Stimulated activated CD8-positive, alpha-beta memory T cell treated with anti-CD3 and anti-CD28 coated beads, Interleukin-4, amount 100 ng/mL, for 1 hour (primary cell): ENCODE data around the gene GRB7.
"Not testable (repeated sequence)": the region's sequence is repeated elsewhere in the genome, so short reads cannot be mapped to it uniquely, and the experiment has no call there.

Experiments
- DNase-seq, 2 donors: peaks; one replicate each; pipeline ENCODE4 v3.0.0-alpha.2; 2020; ENCODE audit warnings: low read depth in 2 of 2, low spot score in 1 of 2

GRB7 gene

DNA sequence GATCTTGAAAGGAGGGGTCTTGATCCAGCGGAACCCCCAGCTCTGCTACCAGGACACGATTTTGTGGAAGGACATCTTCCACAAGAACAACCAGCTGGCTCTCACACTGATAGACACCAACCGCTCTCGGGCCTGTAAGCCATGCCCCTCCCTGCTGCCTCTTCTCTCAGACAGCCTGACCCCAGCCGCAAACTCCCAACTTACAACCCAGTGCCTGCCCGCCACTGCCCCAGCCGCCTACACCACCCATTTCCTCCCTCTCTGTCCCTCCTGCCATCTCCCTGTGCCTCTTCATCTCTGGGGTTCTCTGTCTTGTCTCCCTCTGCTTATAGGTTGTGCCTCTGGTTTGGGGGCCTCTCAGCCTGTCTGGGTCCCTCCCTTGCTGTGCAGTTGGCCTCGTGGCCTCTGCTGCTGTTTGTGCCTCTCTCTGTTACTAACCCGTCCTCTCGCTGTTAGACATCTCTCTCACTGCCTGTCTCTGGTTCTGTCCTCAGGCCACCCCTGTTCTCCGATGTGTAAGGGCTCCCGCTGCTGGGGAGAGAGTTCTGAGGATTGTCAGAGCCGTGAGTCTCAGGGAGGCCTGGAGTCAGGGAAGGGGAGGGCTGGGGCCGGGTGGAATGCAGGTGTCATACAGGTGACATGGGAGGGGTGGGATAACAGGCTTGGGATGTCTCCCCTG lies 28.3 kb upstream of the GRB7 start:
- no peak for DNase-seq

GRCh38 chr17:39709998-39710964 lies 27.5 kb upstream of the GRB7 start:
- no peak for DNase-seq

DNA sequence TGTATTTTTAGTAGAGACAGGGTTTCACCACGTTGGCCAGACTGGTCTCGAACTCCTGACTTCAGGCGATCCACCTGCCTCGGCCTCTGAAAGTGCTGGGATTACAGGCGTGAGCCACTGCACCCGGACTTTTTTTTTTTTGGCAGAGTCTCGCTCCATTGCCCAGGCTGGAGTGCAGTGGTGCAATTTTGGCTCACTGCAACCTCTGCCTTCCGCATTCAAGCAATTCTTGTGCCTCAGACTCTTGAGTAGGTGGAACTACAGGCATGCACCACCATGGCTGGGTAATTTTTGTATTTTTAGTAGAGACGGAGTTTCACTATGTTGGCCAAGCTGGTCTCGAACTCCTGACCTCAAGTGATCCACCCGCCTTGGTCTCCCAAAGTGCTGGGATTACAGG lies 26.7 kb upstream of the GRB7 start:
- not testable (repeated sequence) for DNase-seq

- DNase-seq: no peak
Observed at GRCh38 chr17:39711851-39712250, 25.9 kb upstream of the GRB7 start.

GRCh38 chr17:39714234-39714633 lies 23.5 kb upstream of the GRB7 start:
- no peak for DNase-seq

DNA sequence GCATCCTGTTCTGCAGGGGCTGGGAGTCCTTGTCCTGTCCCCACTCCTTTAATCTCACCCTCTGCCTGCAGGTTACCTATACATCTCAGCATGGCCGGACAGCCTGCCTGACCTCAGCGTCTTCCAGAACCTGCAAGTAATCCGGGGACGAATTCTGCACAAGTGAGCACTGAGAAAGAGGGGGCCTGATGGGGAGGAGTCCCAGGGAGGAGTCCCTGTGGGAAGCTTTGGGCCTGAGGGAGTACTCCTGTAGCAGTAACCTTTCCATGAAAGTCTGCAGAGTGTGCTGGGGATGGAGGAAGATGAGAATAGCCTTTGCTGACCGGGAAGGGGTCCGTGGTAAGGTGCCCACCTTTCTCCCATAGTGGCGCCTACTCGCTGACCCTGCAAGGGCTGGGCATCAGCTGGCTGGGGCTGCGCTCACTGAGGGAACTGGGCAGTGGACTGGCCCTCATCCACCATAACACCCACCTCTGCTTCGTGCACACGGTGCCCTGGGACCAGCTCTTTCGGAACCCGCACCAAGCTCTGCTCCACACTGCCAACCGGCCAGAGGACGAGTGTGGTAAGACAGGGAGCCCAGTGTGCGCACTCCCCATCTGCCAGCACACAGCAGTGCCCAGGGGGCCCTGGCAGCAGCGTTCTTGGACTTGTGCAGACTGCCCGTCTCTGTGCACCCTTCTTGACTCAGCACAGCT lies 22.2 kb upstream of the GRB7 start:
- DNase-seq: no peak

DNA sequence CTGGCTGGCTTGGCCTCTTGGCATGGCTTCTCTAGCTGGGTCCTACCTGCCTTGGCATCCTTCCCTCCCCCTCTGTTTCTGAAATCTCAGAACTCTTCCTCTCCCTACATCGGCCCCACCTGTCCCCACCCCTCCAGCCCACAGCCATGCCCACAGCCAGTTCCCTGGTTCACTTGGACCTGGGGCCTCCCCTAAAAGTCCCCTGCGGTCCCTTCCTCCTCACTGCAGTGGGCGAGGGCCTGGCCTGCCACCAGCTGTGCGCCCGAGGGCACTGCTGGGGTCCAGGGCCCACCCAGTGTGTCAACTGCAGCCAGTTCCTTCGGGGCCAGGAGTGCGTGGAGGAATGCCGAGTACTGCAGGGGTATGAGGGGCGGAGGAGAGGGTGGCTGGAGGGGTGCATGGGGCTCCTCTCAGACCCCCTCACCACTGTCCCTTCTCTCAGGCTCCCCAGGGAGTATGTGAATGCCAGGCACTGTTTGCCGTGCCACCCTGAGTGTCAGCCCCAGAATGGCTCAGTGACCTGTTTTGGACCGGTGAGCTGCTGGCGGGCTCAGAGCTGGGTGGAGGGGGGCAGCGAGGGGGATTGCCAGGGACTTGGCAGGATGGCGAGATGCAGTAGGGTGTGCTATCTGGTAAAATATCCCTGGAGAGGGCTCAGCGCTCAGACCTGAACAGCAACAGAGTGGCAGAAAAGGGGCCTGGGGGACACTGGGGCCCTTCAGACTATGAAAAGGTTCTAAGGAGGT lies 21.5 kb upstream of the GRB7 start:
- DNase-seq: no peak

GRCh38 chr17:39716879-39717536 lies 20.7 kb upstream of the GRB7 start:
- DNase-seq: no peak

GRCh38 chr17:39717660-39718059 lies 20.1 kb upstream of the GRB7 start:
- DNase-seq: no peak

- DNase-seq: no peak
Observed at GRCh38 chr17:39719563-39720355, 18.0 kb upstream of the GRB7 start.

DNA sequence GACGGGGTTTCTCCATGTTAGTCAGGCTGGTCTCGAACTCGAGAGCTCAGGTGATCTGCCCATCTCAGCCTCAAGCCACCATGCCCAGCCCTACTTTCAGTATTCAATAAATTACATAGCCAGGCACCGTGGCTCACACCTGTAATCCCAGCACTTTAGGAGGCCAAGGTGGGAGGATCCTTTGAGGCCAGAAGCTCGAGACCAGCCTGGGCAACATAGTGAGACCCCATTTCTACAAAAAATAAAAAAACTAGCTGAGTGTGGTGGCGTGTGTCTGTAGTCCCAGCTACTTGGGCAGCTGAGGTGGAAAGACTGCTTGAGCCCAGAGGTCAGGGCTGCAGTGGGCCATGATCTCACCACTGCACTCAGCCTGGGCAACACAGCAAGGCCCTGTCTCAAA lies 15.6 kb upstream of the GRB7 start:
- DNase-seq: no peak

- no peak for DNase-seq
Observed at GRCh38 chr17:39722965-39723848, 14.5 kb upstream of the GRB7 start.

DNA sequence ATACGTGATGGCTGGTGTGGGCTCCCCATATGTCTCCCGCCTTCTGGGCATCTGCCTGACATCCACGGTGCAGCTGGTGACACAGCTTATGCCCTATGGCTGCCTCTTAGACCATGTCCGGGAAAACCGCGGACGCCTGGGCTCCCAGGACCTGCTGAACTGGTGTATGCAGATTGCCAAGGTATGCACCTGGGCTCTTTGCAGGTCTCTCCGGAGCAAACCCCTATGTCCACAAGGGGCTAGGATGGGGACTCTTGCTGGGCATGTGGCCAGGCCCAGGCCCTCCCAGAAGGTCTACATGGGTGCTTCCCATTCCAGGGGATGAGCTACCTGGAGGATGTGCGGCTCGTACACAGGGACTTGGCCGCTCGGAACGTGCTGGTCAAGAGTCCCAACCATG lies 13.0 kb upstream of the GRB7 start:
- no peak for DNase-seq

GRCh38 chr17:39725923-39726322 lies 11.8 kb upstream of the GRB7 start:
- DNase-seq: not testable (repeated sequence)

DNA sequence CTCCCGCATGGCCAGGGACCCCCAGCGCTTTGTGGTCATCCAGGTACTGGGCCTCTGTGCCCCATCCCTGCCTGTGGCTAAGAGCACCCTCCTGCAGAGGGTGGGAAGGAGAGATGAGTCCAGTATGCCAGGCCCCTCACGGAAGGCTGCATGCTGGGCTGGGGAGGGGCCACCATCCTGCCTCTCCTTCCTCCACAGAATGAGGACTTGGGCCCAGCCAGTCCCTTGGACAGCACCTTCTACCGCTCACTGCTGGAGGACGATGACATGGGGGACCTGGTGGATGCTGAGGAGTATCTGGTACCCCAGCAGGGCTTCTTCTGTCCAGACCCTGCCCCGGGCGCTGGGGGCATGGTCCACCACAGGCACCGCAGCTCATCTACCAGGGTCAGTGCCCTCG lies 11.1 kb upstream of the GRB7 start:
- DNase-seq: no peak

GRCh38 chr17:39727556-39727955 lies 10.2 kb upstream of the GRB7 start:
- DNase-seq: no peak

GRCh38 chr17:39729280-39729851 lies 8.4 kb upstream of the GRB7 start:
- no peak for DNase-seq
